Coronary artery (tissue), 2 donors: ENCODE results near the gene MIER2.

ENCODE experiments used
- DNase-seq: peaks from one replicate; pipeline ENCODE4 v3.0.0-alpha.2; 2017; ENCODE audit warnings: low spot score
- H3K27ac ChIP-seq, 2 donors: fragments of 200-600 bp; sonication (generic); one replicate each; pipeline ENCODE4 v1.5.1; 2016 to 2019
- H3K4me3 ChIP-seq: fragments of 200-600 bp; sonication (generic); 2 replicates; pipeline ENCODE4 v1.5.1; 2016; ENCODE audit warnings: mild to moderate bottlenecking, moderate library complexity
- TF ChIP-seq, protein P1 (sequence below): fragments of 200-600 bp; sonication (generic); IDR thresholded peaks from one replicate; pipeline ENCODE4 v1.5.1; 2019; ENCODE audit warnings: antibody characterized with exemption

The MIER2 gene

DNA sequence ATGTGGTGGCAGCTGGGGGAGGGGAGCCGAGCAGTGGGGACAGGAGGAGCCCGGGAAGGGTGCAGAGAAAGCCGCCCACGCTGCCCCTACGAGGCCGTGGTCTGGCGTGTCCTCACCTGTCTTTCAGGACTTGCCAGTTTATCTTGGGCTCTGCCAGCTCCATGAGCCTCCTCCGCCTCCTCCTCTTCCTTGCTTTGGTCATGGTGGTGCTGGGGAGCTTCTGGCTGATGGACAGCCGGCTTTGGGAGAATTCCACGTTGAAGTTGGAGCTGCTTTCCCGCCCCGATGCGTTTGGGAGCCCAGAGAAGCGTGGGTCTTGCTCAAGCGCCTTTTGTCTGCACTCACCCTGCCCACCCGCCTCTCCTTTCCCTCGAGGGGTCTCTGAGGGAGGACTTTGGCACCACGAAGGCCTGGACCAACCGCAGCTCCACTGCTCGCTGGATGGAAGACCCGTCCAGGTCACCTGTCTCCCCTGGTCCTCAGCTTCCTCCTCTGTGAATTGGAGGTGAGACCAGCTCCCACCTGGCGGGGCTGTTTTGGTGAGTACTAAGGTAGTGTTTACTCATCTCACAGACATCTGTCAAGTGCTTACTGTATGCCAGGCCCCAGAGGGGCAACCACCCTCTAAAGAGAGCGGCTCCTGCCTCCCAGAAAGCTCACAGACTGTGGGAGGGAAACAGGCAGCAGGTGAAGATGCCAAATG is 29.7 kb upstream of the MIER2 start:
- Histone ChIP-seq H3K27ac (no peak overlapping the region), H3K4me3 (no peak overlapping the region)
- TF ChIP-seq, protein P1, sequence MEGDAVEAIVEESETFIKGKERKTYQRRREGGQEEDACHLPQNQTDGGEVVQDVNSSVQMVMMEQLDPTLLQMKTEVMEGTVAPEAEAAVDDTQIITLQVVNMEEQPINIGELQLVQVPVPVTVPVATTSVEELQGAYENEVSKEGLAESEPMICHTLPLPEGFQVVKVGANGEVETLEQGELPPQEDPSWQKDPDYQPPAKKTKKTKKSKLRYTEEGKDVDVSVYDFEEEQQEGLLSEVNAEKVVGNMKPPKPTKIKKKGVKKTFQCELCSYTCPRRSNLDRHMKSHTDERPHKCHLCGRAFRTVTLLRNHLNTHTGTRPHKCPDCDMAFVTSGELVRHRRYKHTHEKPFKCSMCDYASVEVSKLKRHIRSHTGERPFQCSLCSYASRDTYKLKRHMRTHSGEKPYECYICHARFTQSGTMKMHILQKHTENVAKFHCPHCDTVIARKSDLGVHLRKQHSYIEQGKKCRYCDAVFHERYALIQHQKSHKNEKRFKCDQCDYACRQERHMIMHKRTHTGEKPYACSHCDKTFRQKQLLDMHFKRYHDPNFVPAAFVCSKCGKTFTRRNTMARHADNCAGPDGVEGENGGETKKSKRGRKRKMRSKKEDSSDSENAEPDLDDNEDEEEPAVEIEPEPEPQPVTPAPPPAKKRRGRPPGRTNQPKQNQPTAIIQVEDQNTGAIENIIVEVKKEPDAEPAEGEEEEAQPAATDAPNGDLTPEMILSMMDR: no peak
- peak; percentile 9 for DNase-seq

DNA sequence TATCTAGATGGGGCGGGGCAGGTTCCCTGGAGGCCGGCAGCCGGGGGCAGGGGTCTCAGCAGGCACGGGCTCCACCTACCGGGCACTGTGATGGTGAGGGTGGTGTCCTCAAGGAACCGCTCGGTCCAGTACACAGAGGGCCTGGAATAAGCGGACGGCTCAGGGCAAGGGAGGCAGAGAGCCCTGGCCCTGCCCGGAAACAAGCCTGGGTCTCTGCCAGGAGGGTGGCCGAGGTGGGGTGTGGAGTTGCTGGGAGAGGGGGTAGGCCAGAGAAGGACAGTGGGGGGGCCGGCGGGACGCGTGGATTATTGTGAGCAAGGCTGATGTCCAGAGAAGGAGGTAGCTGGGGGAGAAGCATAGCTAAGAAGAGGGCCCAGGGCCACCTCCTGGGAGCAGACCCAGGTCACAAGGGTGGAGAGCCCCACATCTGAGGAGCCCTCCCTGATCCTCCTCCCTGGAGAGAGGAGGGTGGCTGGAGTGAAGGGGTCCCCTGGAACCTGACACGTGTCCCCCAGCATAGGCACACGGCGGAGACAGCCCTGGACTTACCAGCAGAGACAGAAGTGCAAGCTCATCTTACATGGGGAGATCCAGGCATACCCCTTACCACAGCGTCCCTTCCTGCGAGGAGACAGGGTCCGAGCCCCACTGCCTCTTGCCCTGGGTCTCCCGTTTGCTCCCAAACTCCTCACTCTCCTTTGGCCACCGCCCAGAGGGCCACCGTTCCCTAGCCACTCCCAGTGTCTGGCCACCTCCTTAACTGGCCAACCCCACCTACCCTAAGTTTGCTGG is 29.0 kb upstream of the MIER2 start:
- TF ChIP-seq, protein P1: no peak
- DNase-seq: peak; percentile 63
- Histone ChIP-seq H3K27ac (no peak overlapping the region), H3K4me3 (no peak overlapping the region)

DNA sequence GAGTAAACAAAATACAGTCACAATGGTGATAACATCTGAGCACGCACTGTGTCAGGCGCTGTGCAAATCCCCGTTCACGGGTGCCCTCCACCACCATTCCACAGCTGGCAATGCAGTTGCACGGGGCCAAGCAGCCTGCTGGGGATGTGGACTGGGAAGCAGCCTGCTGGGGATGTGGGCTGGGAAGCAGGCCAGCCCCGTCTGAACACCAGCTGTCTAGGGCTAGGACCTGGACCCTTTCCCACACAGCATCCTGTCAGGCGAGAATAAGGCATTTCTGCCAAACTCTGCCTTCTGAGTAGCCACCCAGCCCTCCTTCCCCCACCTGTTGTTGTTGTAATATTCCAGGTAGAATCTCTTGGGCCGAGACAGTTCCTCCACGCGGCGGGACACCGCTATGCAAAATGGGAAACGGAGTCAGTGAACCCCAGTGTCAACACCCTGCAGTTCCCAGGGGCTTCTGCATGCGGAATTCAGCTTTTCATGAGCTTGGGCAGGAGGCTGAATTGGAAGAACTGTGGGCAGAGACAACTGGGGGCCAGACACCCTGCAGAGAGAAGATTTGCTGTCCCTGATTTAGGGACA is 27.8 kb upstream of the MIER2 start:
- no peak for DNase-seq
- no peak overlapping the region for H3K4me3 ChIP-seq
- H3K27ac ChIP-seq: no peak overlapping the region
- TF ChIP-seq, protein P1: no peak

DNA sequence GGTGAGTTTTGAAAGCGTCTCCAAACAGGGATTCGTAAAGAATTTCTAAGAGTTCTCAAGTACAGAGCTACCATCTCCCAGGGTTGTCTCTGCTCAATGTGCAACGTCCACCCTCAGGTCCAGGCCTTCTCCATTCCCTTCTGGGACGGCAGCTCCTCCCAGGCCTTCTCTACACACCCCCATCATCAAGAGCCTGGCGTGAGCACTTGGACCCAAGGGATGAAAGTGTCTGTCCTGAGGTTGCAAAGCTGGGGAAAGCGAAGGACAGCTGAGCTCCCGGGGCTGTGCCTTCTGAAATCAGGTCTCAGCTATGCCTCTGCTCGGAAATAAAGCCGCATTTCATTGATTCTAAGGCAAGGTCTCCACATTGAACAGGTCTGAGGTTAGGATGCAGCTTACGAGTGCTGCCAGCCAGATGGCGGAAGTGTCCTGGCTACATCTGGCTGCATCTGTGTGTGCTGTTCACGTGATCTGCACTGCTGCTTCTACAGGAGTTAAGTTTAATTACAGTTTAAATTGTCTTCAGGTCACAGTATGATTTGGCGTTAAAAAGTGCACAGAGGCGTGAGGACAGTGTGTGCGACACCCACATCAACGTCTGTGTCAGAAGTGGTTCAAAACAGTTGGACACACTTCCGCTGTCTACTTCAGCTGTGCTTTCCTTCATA is 27.0 kb upstream of the MIER2 start:
- TF ChIP-seq, protein P1: no peak
- peak; percentile 55 for DNase-seq
- Histone ChIP-seq H3K27ac (no peak overlapping the region), H3K4me3 (no peak overlapping the region)

DNA sequence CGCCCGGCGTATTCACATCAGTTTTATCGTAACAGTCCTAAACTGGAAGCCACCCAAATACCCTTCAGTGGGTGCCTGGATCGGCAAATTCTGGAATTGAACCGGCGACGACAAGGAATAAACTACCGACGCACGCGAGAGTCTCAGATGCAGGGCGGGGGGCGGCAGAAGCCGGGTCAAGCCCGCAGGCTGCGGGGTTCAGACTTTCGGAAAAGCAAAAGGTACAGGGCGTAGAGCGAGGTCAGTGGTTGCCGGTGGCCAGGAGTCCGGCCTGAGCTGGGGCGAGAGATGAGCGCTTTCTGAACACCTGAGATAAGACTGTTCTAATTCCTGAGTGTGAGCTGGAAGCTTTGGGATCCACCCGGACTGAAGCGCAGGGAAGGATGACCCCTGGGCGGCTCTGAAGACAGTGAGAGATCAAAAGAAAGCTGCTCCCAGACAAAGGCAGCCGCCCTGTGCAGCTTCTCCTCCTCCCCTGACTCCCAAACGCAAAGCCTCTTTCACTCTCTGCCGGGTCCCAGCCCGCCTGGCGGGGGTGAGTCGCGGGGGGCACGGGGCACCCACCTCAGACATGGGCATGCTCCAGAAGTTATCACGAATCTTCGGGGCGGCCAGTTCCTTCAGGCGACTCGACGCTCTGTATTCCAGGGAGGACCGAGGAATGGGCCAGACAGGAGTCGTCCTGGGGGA is 26.2 kb upstream of the MIER2 start:
- peak; percentile 45 for DNase-seq
- Histone ChIP-seq H3K4me3 (no peak overlapping the region), H3K27ac (no peak overlapping the region)
- TF ChIP-seq, protein P1: no peak

DNA sequence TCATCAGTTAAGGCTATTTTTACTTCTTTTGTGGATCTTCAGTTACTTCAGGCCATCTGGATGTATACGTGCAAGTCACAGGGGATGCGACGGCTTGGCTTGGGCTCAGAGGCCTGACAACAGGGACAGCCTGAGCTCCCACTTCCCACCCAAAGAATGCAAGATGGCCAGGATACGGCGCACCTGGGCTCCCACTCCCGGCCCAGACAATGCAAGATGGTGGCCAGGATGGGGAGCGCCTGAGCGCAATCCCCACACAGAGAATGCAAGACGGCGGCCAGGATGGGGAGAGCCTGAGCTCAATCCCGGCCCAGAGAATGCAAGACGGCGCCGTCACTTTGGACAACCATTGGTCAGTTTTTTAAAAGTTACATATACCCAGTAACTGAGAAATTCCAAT is 25.3 kb upstream of the MIER2 start:
- Histone ChIP-seq H3K27ac (no peak overlapping the region), H3K4me3 (no peak overlapping the region)
- peak; percentile 61 for DNase-seq
- TF ChIP-seq, protein P1: no peak
